ENCODE results near the gene TBXT.

- TF ChIP-seq CTCF (IDR thresholded peaks at IDR 0.05) (no peak), POLR2A (IDR thresholded peaks at IDR 0.05; ENCODE audit: low read depth) (no peak), EP300 (IDR thresholded peaks at IDR 0.05) (no peak), POLR2AphosphoS5 (IDR thresholded peaks at IDR 0.05) (no peak)
Measured at GRCh38 chr6:166151798-166152197, 15.9 kb downstream of the TBXT start.
